ENCODE measurements around the gene ZER1.

Gene ZER1

GRCh38 chr9:128689293-128689774 is 82.4 kb downstream of the ZER1 start:
- DNase-seq = no peak

GRCh38 chr9:128688501-128689292 is 83.0 kb downstream of the ZER1 start, which contains the start of gene SET:
TSS of gene SET (plus strand) at chr9:128689222. CDS start at chr9:128689583, 361 bp downstream.
- DNase-seq = peak; percentile 92

GRCh38 chr9:128687453-128687852 is 84.3 kb downstream of the ZER1 start:
- no peak for DNase-seq

GRCh38 chr9:128685636-128686489 is 85.9 kb downstream of the ZER1 start:
- DNase-seq = no peak

- no peak for DNase-seq
These were observed 87.2 kb downstream of the ZER1 start for GRCh38 chr9:128684325-128685199.

GRCh38 chr9:128684065-128684324 is 87.7 kb downstream of the ZER1 start:
- DNase-seq = no peak

- no peak for DNase-seq
These were observed 88.2 kb downstream of the ZER1 start for GRCh38 chr9:128683340-128684064.
